Cortex of kidney (tissue), 1 donor: Measurements from ENCODE around the gene JAG1.
"Not testable (repeated sequence)": the region's sequence is repeated elsewhere in the genome, so short reads cannot be mapped to it uniquely, and the experiment has no call there.

ENCODE experiments used
- DNase-seq: peaks from one replicate; lab custom pipeline; 2025; lab: John Stamatoyannopoulos, UW

Gene JAG1

GRCh38 chr20:10610251-10610650 is 63.5 kb downstream of the JAG1 start:
- no peak for DNase-seq

- no peak for DNase-seq
Observed at GRCh38 chr20:10609770-10610169, 64.0 kb downstream of the JAG1 start.

- DNase-seq = no peak
Observed at GRCh38 chr20:10609276-10609675, 64.5 kb downstream of the JAG1 start.

- no peak for DNase-seq
Observed at GRCh38 chr20:10605547-10606195, 68.1 kb downstream of the JAG1 start.

- no peak for DNase-seq
Observed at GRCh38 chr20:10604865-10605440, 68.8 kb downstream of the JAG1 start.

- no peak for DNase-seq
Observed at GRCh38 chr20:10603971-10604864, 69.6 kb downstream of the JAG1 start.

GRCh38 chr20:10603378-10603777 is 70.4 kb downstream of the JAG1 start:
- no peak for DNase-seq

- DNase-seq = no peak
Observed at GRCh38 chr20:10602221-10602871, 71.5 kb downstream of the JAG1 start.

GRCh38 chr20:10597637-10598036 is 76.2 kb downstream of the JAG1 start:
- no peak for DNase-seq

GRCh38 chr20:10596710-10597121 is 77.1 kb downstream of the JAG1 start:
- no peak for DNase-seq

- DNase-seq = no peak
Observed at GRCh38 chr20:10595985-10596384, 77.8 kb downstream of the JAG1 start.

- no peak for DNase-seq
Observed at GRCh38 chr20:10595266-10595665, 78.5 kb downstream of the JAG1 start.

GRCh38 chr20:10594296-10594868 is 79.4 kb downstream of the JAG1 start:
- no peak for DNase-seq

GRCh38 chr20:10591946-10592521 is 81.8 kb downstream of the JAG1 start:
- no peak for DNase-seq

GRCh38 chr20:10590950-10591671 is 82.7 kb downstream of the JAG1 start:
- no peak for DNase-seq

- not testable (repeated sequence) for DNase-seq
Observed at GRCh38 chr20:10590446-10590845, 83.4 kb downstream of the JAG1 start.
